Psoas muscle (tissue), 8 donors: ENCODE measurements around the gene BAIAP2. TPM values are rescaled to one million over a fixed set of nuclear protein-coding genes. Genes with fewer than 3 reads are reported as not detected.

Experiments used
- ATAC-seq, 4 donors: fragments of 200-7000 bp; cut with Tn5 transposase; one replicate each; pipeline ENCODE4 v1.9.1; 2020; ENCODE audit warnings: moderate library complexity in 3 of 4, mild to moderate bottlenecking in 2 of 4
- DNase-seq, 2 donors: peaks; one replicate each; pipeline ENCODE4 v3.0.0-alpha.2; 2020
- H3K27ac ChIP-seq: fragments of 200-600 bp; one replicate; pipeline ENCODE4 v1.8.0; 2022
- H3K27me3 ChIP-seq, 3 donors: fragments of 200-600 bp in 1 of 3; one replicate each; pipeline versions ENCODE4 v1.6.1 to v1.8.0; 2013 to 2022; ENCODE audit warnings: low read length in 2 of 3, mild to moderate bottlenecking in 2 of 3, moderate library complexity in 1 of 3; ENCODE audit not compliant: insufficient read depth in 3 of 3
- H3K36me3 ChIP-seq, 2 donors: fragments of 200-600 bp in 1 of 2; one replicate each; pipeline versions ENCODE4 v1.6.1 to v1.8.0; 2013 to 2022; ENCODE audit warnings: low read depth in 1 of 2, mild to moderate bottlenecking in 1 of 2, moderate library complexity in 1 of 2; ENCODE audit not compliant: insufficient read depth in 1 of 2
- H3K4me1 ChIP-seq: fragments of 200-600 bp; one replicate; pipeline ENCODE4 v1.8.0; 2022
- H3K4me3 ChIP-seq: fragments of 200-600 bp; one replicate; pipeline ENCODE4 v1.8.0; 2022; ENCODE audit warnings: mild to moderate bottlenecking
- H3K9me3 ChIP-seq: fragments of 200-600 bp; one replicate; pipeline ENCODE4 v1.8.0; 2022
- WGBS, 3 donors: extraction: QIAGEN DNeasy Blood & Tissue Kit; methylation state at CpG; one replicate each; pipeline versions ENCODE4 v1.1.6 to v1.1.7; 2013; 5-methylcytosine and 5-hydroxymethylcytosine counted together
- intact Hi-C, 2 donors: fragments of 100-400 bp; cut with DNase I; formaldehyde crosslinking; loops; one replicate each; pipeline versions ENCODE4 v1.11.0 to v1.14.2; 2022
- polyA plus RNA-seq, 3 donors: library from polyadenylated mRNA; stranded (reverse); fragments of 200-250 nt; gene quantifications; one replicate each; pipeline ENCODE4 v1.2.3, GENCODE V29; 2013
- total RNA-seq, 4 donors: library from RNA; stranded (reverse); fragmentation: NEBNext Ultra II Directional in 2 of 4; extraction: Animal tissue kit (Norgen Biotek cat#: 25700) in 2 of 4; gene quantifications; one replicate each; pipeline versions ENCODE4 v1.2.1 to v1.2.4, GENCODE V29; 2021 to 2023
- TF ChIP-seq, protein P1 (sequence below): fragments of 200-600 bp; IDR thresholded peaks from one replicate; pipeline ENCODE4 v1.8.0; 2022; ENCODE audit warnings: antibody characterized with exemption
- donor health status: healthy with polysubstance abuse.
- donor health status: DM: no; HTN: no; CAD: no; lungs with moderate emphysema.
- donor health status: Bipolar disorder and iron deficiency.
- donor health status: healthy.
- donor health status: DM: yes; HTN: yes; CAD: no.
- donor health status: DM: no; HTN: no; CAD: no.
- donor health status: DM: no; HTN: no; CAD: no.
- donor health status: DM: yes; HTN: yes; CAD: no.

The BAIAP2 gene
- total and polyA plus RNA-seq, 7 donors, result 3.9 to 28.9 (median 8.6) TPM

DNA sequence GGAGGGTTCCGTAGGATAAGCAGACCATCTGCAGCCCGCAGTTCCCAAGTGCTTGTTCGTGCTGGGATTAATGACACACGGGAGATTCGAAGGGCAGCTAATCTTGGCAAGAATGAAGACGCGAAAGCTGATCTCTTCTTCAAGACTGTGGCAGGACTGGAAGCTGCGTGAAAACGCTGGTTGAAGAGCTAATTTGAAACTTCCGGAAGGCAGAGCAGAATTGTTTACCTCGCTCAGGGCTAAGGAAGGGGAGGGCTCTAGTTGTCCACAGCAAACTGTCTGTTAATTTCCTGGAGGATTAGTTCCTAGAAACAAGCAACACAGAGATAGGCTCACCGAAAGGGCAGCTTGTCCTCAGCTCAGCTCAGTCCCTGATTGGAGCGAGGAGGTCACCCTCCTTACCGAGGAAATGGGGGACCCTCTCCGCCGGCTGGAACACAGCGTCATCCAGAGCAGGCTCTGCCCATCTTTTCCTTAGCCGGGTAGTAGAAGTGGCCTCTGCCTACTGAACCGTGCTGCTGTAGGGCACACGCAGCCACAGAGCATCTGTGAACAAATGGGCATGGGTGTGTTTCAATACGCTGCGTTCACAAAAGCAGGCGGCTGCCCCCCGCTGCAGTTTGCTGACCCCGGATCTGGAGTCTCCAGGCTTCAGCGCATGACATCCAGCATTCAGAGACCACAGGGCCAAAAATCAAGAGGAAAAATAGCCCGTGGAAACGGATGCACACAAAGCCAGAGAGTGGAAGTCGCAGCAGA, 16.7 kb upstream of the BAIAP2 start:
- DNase-seq, result peak; percentile 21 to 50
- WGBS, 3 donors, result 10 to 15% (median 11%) methylated on average over 29 of the region's 29 CpGs
- TF ChIP-seq, protein P1, sequence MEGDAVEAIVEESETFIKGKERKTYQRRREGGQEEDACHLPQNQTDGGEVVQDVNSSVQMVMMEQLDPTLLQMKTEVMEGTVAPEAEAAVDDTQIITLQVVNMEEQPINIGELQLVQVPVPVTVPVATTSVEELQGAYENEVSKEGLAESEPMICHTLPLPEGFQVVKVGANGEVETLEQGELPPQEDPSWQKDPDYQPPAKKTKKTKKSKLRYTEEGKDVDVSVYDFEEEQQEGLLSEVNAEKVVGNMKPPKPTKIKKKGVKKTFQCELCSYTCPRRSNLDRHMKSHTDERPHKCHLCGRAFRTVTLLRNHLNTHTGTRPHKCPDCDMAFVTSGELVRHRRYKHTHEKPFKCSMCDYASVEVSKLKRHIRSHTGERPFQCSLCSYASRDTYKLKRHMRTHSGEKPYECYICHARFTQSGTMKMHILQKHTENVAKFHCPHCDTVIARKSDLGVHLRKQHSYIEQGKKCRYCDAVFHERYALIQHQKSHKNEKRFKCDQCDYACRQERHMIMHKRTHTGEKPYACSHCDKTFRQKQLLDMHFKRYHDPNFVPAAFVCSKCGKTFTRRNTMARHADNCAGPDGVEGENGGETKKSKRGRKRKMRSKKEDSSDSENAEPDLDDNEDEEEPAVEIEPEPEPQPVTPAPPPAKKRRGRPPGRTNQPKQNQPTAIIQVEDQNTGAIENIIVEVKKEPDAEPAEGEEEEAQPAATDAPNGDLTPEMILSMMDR, result no peak
- intact Hi-C loops, result no loop called here
- peak overlapping the region; percentile 76 for H3K27ac ChIP-seq
- H3K27me3 ChIP-seq, result no peaks in the 10 kb centered on the region
- no peaks in the 10 kb centered on the region for H3K36me3 ChIP-seq
- no peaks in the 10 kb centered on the region for H3K9me3 ChIP-seq
- H3K4me1 ChIP-seq, result peaks cover 41% of the 10 kb centered on the region
- H3K4me3 ChIP-seq, result peak overlapping the region; percentile 50
- peak in 3 of 4 donors; percentile 30 to 63 (median 52) for ATAC-seq

DNA sequence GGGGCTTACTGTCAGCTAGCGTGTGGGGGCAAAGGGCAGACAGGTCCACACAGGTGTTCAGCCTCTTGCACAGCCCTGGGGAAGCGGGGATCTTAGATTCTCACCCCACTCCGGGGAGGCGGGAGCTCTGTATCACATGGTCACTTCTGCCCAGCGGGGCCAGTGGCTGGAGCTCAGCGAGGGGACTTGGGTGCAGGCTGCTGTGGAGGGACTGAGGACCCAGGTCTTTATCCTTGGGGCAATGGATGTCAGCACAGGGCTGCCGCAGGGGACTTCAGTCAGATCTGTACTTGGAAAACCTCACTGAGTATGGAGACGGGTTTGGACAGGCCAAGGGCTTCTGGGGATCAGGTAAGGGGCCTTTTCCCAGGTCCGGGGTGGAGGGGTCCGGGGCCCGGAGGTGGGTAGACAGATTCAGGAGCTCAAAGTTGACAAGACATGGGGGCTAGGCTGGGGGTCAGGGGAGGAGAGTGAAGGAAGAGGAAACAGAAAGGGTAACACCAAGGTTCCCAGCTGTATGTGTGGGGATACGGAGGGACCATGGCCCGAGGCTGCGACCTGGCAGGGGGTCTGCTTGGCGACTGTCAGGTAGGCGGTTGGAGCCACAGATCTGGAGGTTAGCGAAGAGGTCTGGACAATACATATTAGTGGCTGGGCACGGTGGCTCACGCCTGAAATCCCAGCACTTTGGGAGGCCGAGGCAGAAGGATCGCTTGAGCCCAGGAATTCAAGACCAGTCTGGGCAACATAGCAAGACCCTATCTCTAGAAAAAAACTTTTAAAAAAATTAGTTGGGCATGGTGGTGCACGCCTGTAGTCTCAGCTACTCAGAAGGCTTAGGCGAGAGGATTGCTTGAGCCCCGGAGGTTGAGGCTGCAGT, 15.1 kb upstream of the BAIAP2 start:
- ATAC-seq (no peak), DNase-seq (peak in 1 of 2 donors; percentile 13)
- H3K4me3 ChIP-seq, result no peak overlapping the region
- H3K27ac ChIP-seq, result peak overlapping the region; percentile 83
- peaks cover 37% of the 10 kb centered on the region for H3K4me1 ChIP-seq
- no peaks in the 10 kb centered on the region for H3K36me3 ChIP-seq
- no peaks in the 10 kb centered on the region for H3K27me3 ChIP-seq
- 85 to 91% (median 86%) methylated on average over 23 to 24 of the region's 24 CpGs for WGBS, 3 donors
- TF ChIP-seq, protein P1, result no peak
- H3K9me3 ChIP-seq, result no peaks in the 10 kb centered on the region
- intact Hi-C loops, result loop anchor here in 1 of 2 donors (10.0 kb wide), 1 partner anchor 225 kb away; no protein-coding TSS in a partner anchor

DNA sequence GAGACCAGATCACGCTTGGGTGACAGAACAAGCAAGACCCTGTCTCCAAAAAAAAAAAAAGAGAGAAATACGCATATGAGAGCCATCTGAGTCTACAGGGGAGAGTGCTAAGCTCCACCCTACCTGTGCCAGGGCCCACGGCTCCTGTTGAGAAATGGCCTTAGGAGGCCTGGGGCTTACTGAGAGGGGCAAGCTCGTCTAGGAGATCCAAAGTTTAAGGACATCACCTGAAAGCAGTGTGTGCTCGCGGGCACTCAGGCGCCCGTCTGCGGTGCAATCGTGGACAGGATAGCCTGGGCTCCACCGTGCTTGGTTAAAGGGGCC, 14.5 kb upstream of the BAIAP2 start:
- H3K27ac ChIP-seq, result peak overlapping the region; percentile 83
- no peaks in the 10 kb centered on the region for H3K36me3 ChIP-seq
- no peaks in the 10 kb centered on the region for H3K9me3 ChIP-seq
- peaks cover 38% of the 10 kb centered on the region for H3K4me1 ChIP-seq
- intact Hi-C loops, result loop anchor here in 1 of 2 donors (10.0 kb wide), 1 partner anchor 224 kb away; no protein-coding TSS in a partner anchor
- ATAC-seq, result peak in 2 of 4 donors; percentile 0 to 2
- peaks cover 0 to 3% (median 0%) of the 10 kb centered on the region in 3 donors for H3K27me3 ChIP-seq
- DNase-seq, result no peak
- TF ChIP-seq, protein P1, result no peak
- no peak overlapping the region for H3K4me3 ChIP-seq
- 77 to 84% (median 80%) methylated on average over 11 of the region's 11 CpGs for WGBS, 3 donors

DNA sequence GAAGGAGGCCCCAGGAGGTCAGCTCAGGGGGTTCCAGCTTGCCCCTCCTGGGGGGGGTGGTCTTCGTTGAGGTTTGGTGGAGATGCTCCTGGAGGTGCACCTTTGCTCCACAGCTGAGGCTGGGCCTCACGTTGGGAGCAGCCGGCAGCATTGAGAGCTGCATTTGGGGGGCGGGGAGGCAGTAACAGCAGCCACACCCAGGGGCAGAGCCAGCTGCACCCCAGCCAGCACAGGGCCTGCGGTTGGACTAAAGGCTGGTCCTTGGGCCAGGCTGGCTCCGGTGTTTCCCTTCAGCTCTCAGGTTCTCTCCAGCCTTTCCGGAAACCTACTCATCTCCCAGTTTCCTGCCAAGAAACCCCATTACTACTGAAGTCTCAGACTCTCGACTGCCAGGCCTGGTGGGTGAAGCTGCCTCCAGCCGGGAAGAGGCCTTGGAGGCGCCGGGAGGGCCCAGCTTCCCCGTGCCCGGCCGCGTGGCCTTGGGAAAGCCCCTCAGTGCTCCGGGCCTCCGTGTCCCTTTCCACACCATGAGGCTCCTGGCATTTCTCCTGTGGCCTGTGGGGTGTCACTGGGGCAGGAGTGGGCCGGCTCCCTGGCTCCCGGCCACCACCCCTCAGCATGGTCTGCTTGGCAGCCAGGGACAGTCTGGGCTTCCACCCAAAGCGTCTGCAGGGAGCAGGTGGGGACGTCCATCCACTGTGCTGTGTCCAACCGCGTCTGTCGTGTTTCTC, 14.0 kb upstream of the BAIAP2 start:
- TF ChIP-seq, protein P1, result no peak
- intact Hi-C loops, result loop anchor here in 1 of 2 donors (10.0 kb wide), 1 partner anchor 224 kb away; no protein-coding TSS in a partner anchor
- Histone ChIP-seq H3K4me3 (no peak overlapping the region), H3K27ac (peak overlapping the region; percentile 83), H3K4me1 (peaks cover 42% of the 10 kb centered on the region), H3K9me3 (no peaks in the 10 kb centered on the region), H3K36me3 (no peaks in the 10 kb centered on the region), H3K27me3 (peaks cover 0 to 4% (median 3%) of the 10 kb centered on the region in 3 donors)
- peak; percentile 71 to 86 (median 80) for ATAC-seq
- DNase-seq, result peak; percentile 69 to 82
- 12 to 23% (median 21%) methylated on average over 22 to 24 of the region's 24 CpGs for WGBS, 3 donors
